ENCODE results near the gene ITGB3. TPM values are rescaled to one million over a fixed set of nuclear protein-coding genes. Genes with fewer than 3 reads are reported as not detected.
"Not testable (repeated sequence)": the region's sequence is repeated elsewhere in the genome, so short reads cannot be mapped to it uniquely, and the experiment has no call there.

Gene ITGB3
- total RNA-seq, 2 donors from 2014 or later, result 2.0 to 2.1 TPM

GRCh38 chr17:47265983-47266541, 12.4 kb downstream of the ITGB3 start:
- Histone ChIP-seq H3K27ac (no peak overlapping the region), H3K4me3 (no peak overlapping the region), H3K27me3 (no peaks in the 10 kb centered on the region), H3K36me3 (replicated peaks in 1 of 2; ENCODE audit: insufficient read depth in 1 of 2, low read depth in 2 of 2) (no peaks in the 10 kb centered on the region), H3K4me1 (no peaks in the 10 kb centered on the region), H3K9me3 (no peaks in the 10 kb centered on the region)
- 60 to 81% methylated on average over 2 of the region's 2 CpGs for WGBS, 2 donors
- ATAC-seq, result no peak
- no peak for TF ChIP-seq POLR2A (IDR thresholded peaks at IDR 0.05)
- TF ChIP-seq, protein P1, sequence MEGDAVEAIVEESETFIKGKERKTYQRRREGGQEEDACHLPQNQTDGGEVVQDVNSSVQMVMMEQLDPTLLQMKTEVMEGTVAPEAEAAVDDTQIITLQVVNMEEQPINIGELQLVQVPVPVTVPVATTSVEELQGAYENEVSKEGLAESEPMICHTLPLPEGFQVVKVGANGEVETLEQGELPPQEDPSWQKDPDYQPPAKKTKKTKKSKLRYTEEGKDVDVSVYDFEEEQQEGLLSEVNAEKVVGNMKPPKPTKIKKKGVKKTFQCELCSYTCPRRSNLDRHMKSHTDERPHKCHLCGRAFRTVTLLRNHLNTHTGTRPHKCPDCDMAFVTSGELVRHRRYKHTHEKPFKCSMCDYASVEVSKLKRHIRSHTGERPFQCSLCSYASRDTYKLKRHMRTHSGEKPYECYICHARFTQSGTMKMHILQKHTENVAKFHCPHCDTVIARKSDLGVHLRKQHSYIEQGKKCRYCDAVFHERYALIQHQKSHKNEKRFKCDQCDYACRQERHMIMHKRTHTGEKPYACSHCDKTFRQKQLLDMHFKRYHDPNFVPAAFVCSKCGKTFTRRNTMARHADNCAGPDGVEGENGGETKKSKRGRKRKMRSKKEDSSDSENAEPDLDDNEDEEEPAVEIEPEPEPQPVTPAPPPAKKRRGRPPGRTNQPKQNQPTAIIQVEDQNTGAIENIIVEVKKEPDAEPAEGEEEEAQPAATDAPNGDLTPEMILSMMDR (IDR thresholded peaks at IDR 0.05), result no peak
- no peak for DNase-seq
- intact Hi-C loops (cut with DNase I), result no loop called here

GRCh38 chr17:47266782-47267181, 13.2 kb downstream of the ITGB3 start:
- ATAC-seq (no peak), DNase-seq (no peak)
- H3K9me3 ChIP-seq, result no peaks in the 10 kb centered on the region
- no peaks in the 10 kb centered on the region for H3K27me3 ChIP-seq
- intact Hi-C loops (cut with DNase I), result no loop called here
- no peaks in the 10 kb centered on the region for H3K36me3 ChIP-seq (replicated peaks in 1 of 2; ENCODE audit: insufficient read depth in 1 of 2, low read depth in 2 of 2)
- no peak overlapping the region for H3K27ac ChIP-seq
- TF ChIP-seq, protein P1 (IDR thresholded peaks at IDR 0.05), result no peak
- TF ChIP-seq POLR2A (IDR thresholded peaks at IDR 0.05), result no peak
- WGBS, 2 donors, result 87 to 94% methylated on average over 6 of the region's 6 CpGs
- H3K4me1 ChIP-seq, result no peaks in the 10 kb centered on the region
- no peak overlapping the region for H3K4me3 ChIP-seq

- no peaks in the 10 kb centered on the region for H3K27me3 ChIP-seq
- no peak overlapping the region for H3K4me3 ChIP-seq
- ATAC-seq (no peak), DNase-seq (no peak)
- no peak for TF ChIP-seq POLR2A (IDR thresholded peaks at IDR 0.05)
- TF ChIP-seq, protein P1 (IDR thresholded peaks at IDR 0.05), result no peak
- no peaks in the 10 kb centered on the region for H3K4me1 ChIP-seq
- intact Hi-C loops (cut with DNase I), result no loop called here
- 58 to 64% methylated on average over 1 of the region's 1 CpG for WGBS, 2 donors
- H3K9me3 ChIP-seq, result no peaks in the 10 kb centered on the region
- no peak overlapping the region for H3K27ac ChIP-seq
- no peaks in the 10 kb centered on the region for H3K36me3 ChIP-seq (replicated peaks in 1 of 2; ENCODE audit: insufficient read depth in 1 of 2, low read depth in 2 of 2)
Observed at GRCh38 chr17:47267354-47267828, 13.8 kb downstream of the ITGB3 start.

- H3K27ac ChIP-seq; H3K36me3 ChIP-seq (replicated peaks in 1 of 2; ENCODE audit: insufficient read depth in 1 of 2, low read depth in 2 of 2); H3K9me3 ChIP-seq; H3K4me1 ChIP-seq; H3K27me3 ChIP-seq; H3K4me3 ChIP-seq; ATAC-seq; DNase-seq; intact Hi-C loops (cut with DNase I): not testable (repeated sequence)
- 62 to 82% methylated on average over 3 of the region's 3 CpGs for WGBS, 2 donors
Observed at GRCh38 chr17:47268964-47269363, 15.3 kb downstream of the ITGB3 start.

- H3K27ac ChIP-seq; ATAC-seq; H3K4me3 ChIP-seq; H3K4me1 ChIP-seq; DNase-seq; H3K27me3 ChIP-seq; intact Hi-C loops (cut with DNase I); H3K9me3 ChIP-seq; H3K36me3 ChIP-seq (replicated peaks in 1 of 2; ENCODE audit: insufficient read depth in 1 of 2, low read depth in 2 of 2): not testable (repeated sequence)
Observed at GRCh38 chr17:47269561-47270280, 16.1 kb downstream of the ITGB3 start.
